K562 (cell line): Measurements from ENCODE around the gene NTRK1. TPM values are rescaled to one million over a fixed set of nuclear protein-coding genes. Genes with fewer than 3 reads are reported as not detected.
"Not testable (repeated sequence)": the region's sequence is repeated elsewhere in the genome, so short reads cannot be mapped to it uniquely, and the experiment has no call there.

ENCODE experiments used
- ATAC-seq: fragments of 200-7000 bp; cut with Tn5 transposase; 3 replicates; pipeline ENCODE4 v1.9.1; 2020; ENCODE audit warnings: moderate library complexity
- BruUV-seq: library from RNA; stranded (reverse); fragments of 400-500 nt; replicated peaks from 2 replicates; lab custom pipeline; 2021; lab: Mats Ljungman, UMichigan
- CTCF ChIA-PET: fragments of 300-600 bp; formaldehyde crosslinking; extraction: SDS; loops from one replicate; lab custom pipeline; 2021; ENCODE audit warnings: low intra/inter-chr PET ratio; lab: Yijun Ruan, JAX
- POLR2A ChIA-PET: fragments of 300-600, 350-650 bp; sonication (Branson Sonifier 250); formaldehyde crosslinking; extraction: SDS; loops from one replicate; lab custom pipeline; 2021; ENCODE audit warnings: antibody characterized with exemption, inconsistent platforms; lab: Yijun Ruan, JAX
- DNase-seq, 4 experiments: peaks; one replicate each; pipeline versions ENCODE4 v3.0.0 to v3.0.0-alpha.2; 2011 to 2018; ENCODE audit warnings: low spot score in 3 of 4, mixed read lengths in 3 of 4; ENCODE audit errors: extremely low read depth in 1 of 4
- FAIRE-seq: peaks from 2 replicates; lab custom pipeline; 2011; peaks lifted over from hg19 to GRCh38; lab: Jason Lieb, UNC
- H2AFZ ChIP-seq: 2 replicates; pipeline ENCODE4 v1.6.0; 2011; ENCODE audit warnings: low read depth, low read length, control low read depth, inconsistent platforms
- H3K27ac ChIP-seq: fragments of 200-600 bp; 3 replicates; pipeline ENCODE4 v1.8.0; 2011; ENCODE audit warnings: low read depth, mild to moderate bottlenecking, control low read depth, inconsistent platforms, low read length, moderate library complexity, mixed read lengths; ENCODE audit errors: extremely low read depth
- H3K27me3 ChIP-seq, 2 experiments: fragments of 300-600 bp in 1 of 2; 2 replicates in 1 of 2; 3 replicates in 1 of 2; pipeline versions ENCODE4 v1.6.0 to v1.8.0; 2011; ENCODE audit warnings: inconsistent platforms in 2 of 2, low read length in 2 of 2, mild to moderate bottlenecking in 1 of 2, mixed read lengths in 1 of 2, moderate library complexity in 1 of 2; ENCODE audit not compliant: control insufficient read depth in 2 of 2, insufficient read depth in 2 of 2
- H3K36me3 ChIP-seq: fragments of 300-600 bp; 3 replicates; pipeline ENCODE4 v1.8.0; 2011; ENCODE audit warnings: mild to moderate bottlenecking, low read length, inconsistent platforms; ENCODE audit not compliant: control insufficient read depth, insufficient read depth
- H3K4me1 ChIP-seq, 2 experiments: fragments of 200-600 bp in 1 of 2; replicated peaks in 1 of 2; 2 replicates in 1 of 2; 3 replicates in 1 of 2; pipeline versions ENCODE4 v1.5.1 to v1.8.0; 2011; ENCODE audit warnings: inconsistent platforms in 2 of 2, low read length in 2 of 2, mild to moderate bottlenecking in 1 of 2, mixed read lengths in 1 of 2, moderate library complexity in 1 of 2; ENCODE audit not compliant: control insufficient read depth in 2 of 2, insufficient read depth in 2 of 2
- H3K4me2 ChIP-seq: 2 replicates; pipeline ENCODE4 v1.6.1; 2011; ENCODE audit warnings: low read length, control low read depth, inconsistent platforms, mixed read lengths; ENCODE audit not compliant: insufficient read depth
- H3K4me3 ChIP-seq: fragments of 200-600 bp; sonication (generic), shearing (Covaris generic); 2 replicates; pipeline ENCODE4 v1.5.1; 2016; ENCODE audit warnings: control low read depth, inconsistent platforms
- H3K79me2 ChIP-seq: fragments of 200-600 bp; 3 replicates; pipeline ENCODE4 v1.8.0; 2011; ENCODE audit warnings: low read length, inconsistent platforms; ENCODE audit not compliant: control insufficient read depth, insufficient read depth
- H3K9ac ChIP-seq, 2 experiments: 2 replicates each; pipeline versions ENCODE4 v1.6.0 to v1.6.1; 2011; ENCODE audit warnings: low read depth in 2 of 2, low read length in 2 of 2, control low read depth in 1 of 2, inconsistent platforms in 1 of 2, mild to moderate bottlenecking in 1 of 2, mixed read lengths in 1 of 2; ENCODE audit not compliant: insufficient read depth in 1 of 2
- H3K9me1 ChIP-seq: one replicate; pipeline ENCODE4 v1.6.0; 2011; ENCODE audit warnings: inconsistent platforms, mild to moderate bottlenecking, low read length, moderate library complexity; ENCODE audit not compliant: control insufficient read depth, insufficient read depth
- H3K9me3 ChIP-seq: replicated peaks from 2 replicates; pipeline ENCODE4 v1.5.1; 2011; ENCODE audit warnings: low read depth, low read length, inconsistent platforms; ENCODE audit not compliant: control insufficient read depth, insufficient read depth
- H4K20me1 ChIP-seq: replicated peaks from 2 replicates; pipeline ENCODE4 v1.6.1; 2011; ENCODE audit warnings: low read length, inconsistent platforms, mixed read lengths; ENCODE audit not compliant: control insufficient read depth, insufficient read depth
- POLR3A ChIP-seq: IDR thresholded peaks from 2 replicates; pipeline ENCODE4 v1.6.1; 2011; ENCODE audit warnings: borderline replicate concordance, mild to moderate bottlenecking, moderate library complexity; ENCODE audit not compliant: insufficient read length, insufficient read depth; ENCODE audit errors: extremely low read depth
- ZNF23 ChIP-seq: fragments of 250-450 bp; sonication (Bioruptor Pico); IDR thresholded peaks from 2 replicates; pipeline ENCODE4 v1.4.0; 2020; ENCODE audit warnings: mild to moderate bottlenecking
- WGBS: fragments of 100-300 bp; shearing (Covaris generic); methylation state at CpG from one replicate; pipeline ENCODE4 v1.1.6; 2016; ENCODE audit warnings: low coverage, mixed read lengths; ENCODE audit not compliant: insufficient coverage; ENCODE audit errors: missing lambda C conversion rate; 5-methylcytosine and 5-hydroxymethylcytosine counted together
- in situ Hi-C: fragments of 300-500 bp; cut with MboI; formaldehyde crosslinking; loops from 4 replicates; pipeline ENCODE4 v1.15.0; 2018; ENCODE audit warnings: inconsistent platforms, mixed read lengths
- intact Hi-C: fragments of 100-400 bp; cut with micrococcal nuclease; formaldehyde crosslinking; loops from 2 replicates; pipeline ENCODE4 v1.14.2; 2022
- polyA plus RNA-seq, 8 experiments: library from polyadenylated mRNA; depleted of rRNA in 4 of 8; stranded (reverse) in 5 of 8; unstranded in 3 of 8; fragments of >200 nt; fragmentation: Nextera tagmentation in 2 of 8; fragmentation: Illumina TruSeq in 1 of 8; extraction: Ambion mirVana in 2 of 8; extraction: Trizol in 1 of 8; gene quantifications; 2 replicates each; pipeline versions ENCODE4 v1.2.1 to v1.2.3, GENCODE V29; 2011 to 2014; ENCODE audit warnings: inconsistent platforms in 1 of 8, missing spikeins in 1 of 8
- total RNA-seq, 7 experiments: library from RNA; depleted of rRNA in 6 of 7; stranded (reverse); fragments of >200 nt in 6 of 7; fragmentation: Illumina TruSeq in 2 of 7; extraction: Trizol in 2 of 7; gene quantifications; 2 replicates each; pipeline versions ENCODE4 v1.2.1 to v1.2.3, GENCODE V29; 2011 to 2021; ENCODE audit warnings: low replicate concordance in 1 of 7

NTRK1 gene
- total and polyA plus RNA-seq, 9 of the 15 experiments (the other 6 are each of a cell fraction or from before 2014, with no cell fraction given): 0.46 to 30.0 (median 7.9) TPM

DNA sequence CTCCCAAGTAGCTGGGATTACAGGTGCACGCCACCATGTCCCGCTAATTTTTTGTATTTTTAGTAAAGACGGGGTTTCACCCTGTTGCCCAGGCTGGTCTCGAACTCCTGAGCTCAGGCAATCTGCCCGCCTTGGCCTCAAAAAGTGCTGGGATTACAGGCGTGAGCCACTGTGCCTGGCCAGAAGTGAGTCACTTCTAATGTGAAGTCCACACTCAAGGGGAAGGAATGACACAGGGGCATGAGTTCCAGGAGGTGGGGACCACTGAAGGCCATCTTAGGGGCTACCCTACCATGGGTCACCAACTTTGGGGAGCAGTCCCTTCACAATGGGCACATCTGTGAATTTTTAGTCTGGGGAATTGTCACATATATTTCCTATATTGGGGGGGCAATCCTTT is 66.0 kb downstream of the NTRK1 start:
- POLR2A ChIA-PET: interaction anchor here (1.0 kb wide), 1 partner anchor 15 kb away, joined by 3 read pairs; no protein-coding TSS in a partner anchor
- Histone ChIP-seq H3K4me2 (peak overlapping the region; percentile 73), H3K4me1 (peaks cover 24 to 33% of the 10 kb centered on the region in 2 experiments)
- not testable (repeated sequence) for H3K27me3 ChIP-seq, H3K79me2 ChIP-seq, H3K4me3 ChIP-seq, H4K20me1 ChIP-seq, H3K36me3 ChIP-seq, ATAC-seq, H3K9me1 ChIP-seq, H3K9me3 ChIP-seq, BruUV-seq, FAIRE-seq, H2AFZ ChIP-seq, DNase-seq, H3K27ac ChIP-seq, H3K9ac ChIP-seq
- intact Hi-C loops: loop anchor here (5.0 kb wide), 2 partner anchors 46 to 231 kb away; no protein-coding TSS in a partner anchor
- in situ Hi-C loops: loop anchor here (5.0 kb wide), 1 partner anchor 34 kb away; the partner anchor contains the start of gene PEAR1
- WGBS: 73% methylated on average over 6 of the region's 6 CpGs
- CTCF ChIA-PET: interaction anchor here (2.1 kb wide), 1 partner anchor 16 kb away, joined by 12 read pairs; no protein-coding TSS in a partner anchor

DNA sequence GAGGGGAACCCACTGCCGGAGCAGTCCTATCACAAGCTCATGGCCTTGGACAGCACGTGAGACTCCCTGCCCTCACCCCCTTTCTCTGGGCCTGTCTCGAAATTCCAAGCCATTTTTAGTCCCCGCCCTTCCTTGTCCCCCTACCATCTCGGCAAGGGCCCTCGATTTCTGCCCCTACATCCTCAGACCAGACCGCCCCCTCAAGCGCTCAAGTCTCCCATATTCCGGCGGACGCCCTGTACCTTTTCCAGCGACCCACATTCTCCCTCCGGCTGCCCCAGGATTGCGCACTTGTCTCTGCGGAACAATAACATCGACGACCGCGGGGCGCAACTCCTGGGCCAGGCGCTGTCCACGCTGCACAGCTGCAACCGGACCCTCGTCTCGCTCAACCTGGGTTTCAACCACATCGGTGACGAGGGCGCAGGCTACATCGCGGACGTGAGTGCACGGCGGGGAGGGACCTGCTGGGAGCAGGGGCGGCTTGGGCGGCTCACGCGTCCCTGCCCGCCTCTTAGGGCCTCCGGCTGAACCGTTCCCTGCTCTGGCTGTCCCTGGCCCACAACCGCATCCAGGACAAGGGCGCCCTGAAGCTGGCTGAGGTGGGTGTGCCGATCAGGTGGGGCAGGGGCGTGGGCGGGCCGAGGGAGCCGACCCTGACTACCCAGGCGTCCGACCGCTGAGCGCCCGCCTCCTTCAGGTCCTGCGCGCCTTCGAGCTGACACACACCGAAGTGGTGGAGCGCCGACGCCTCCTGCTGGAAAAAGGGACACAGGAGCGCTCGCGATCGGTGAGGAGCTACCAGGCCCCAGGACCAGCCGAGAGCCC is 66.8 kb downstream of the NTRK1 start:
- H3K27me3 ChIP-seq: peaks cover 5 to 6% of the 10 kb centered on the region in 2 experiments; a peak in 2 of 5 replicates
- H3K9me3 ChIP-seq: no peaks in the 10 kb centered on the region
- BruUV-seq: no TSS peak
- peak; percentile 74 to 87 (median 78) for DNase-seq
- H3K9ac ChIP-seq: peak overlapping the region; percentile 57 to 88; a peak in 3 of 4 replicates
- H3K27ac ChIP-seq: no peak overlapping the region; the same call in 2 of the 3 replicates
- 36% methylated on average over 56 of the region's 64 CpGs for WGBS
- H3K4me2 ChIP-seq: peak overlapping the region; percentile 73
- H3K9me1 ChIP-seq: no peaks in the 10 kb centered on the region
- intact Hi-C loops (loop anchor here (2.0 to 5.0 kb wide), 3 partner anchors 31 to 230 kb away; no protein-coding TSS in a partner anchor), in situ Hi-C loops (loop anchor here (5.0 kb wide), 1 partner anchor 35 kb away; the partner anchor contains the start of gene PEAR1)
- no peaks in the 10 kb centered on the region for H3K36me3 ChIP-seq
- no peaks in the 10 kb centered on the region for H4K20me1 ChIP-seq
- H3K4me3 ChIP-seq: peak overlapping the region; percentile 30; the same call in 1 of the 2 replicates
- POLR2A ChIA-PET: interaction anchor here (0.7 to 1.1 kb wide), 4 partner anchors 14 to 336 kb away, joined by 3 to 4 read pairs (median 3); partner anchors contain the start of gene NAXE
- H3K4me1 ChIP-seq: peaks cover 24 to 33% of the 10 kb centered on the region in 2 experiments
- H3K79me2 ChIP-seq: no peaks in the 10 kb centered on the region
- H2AFZ ChIP-seq: peak overlapping the region; percentile 93
- CTCF ChIA-PET: interaction anchor here (1.2 to 2.1 kb wide), 4 partner anchors 17 to 343 kb away, joined by 4 to 12 read pairs (median 7); no protein-coding TSS in a partner anchor
- peak; percentile 42 for FAIRE-seq
- peak; percentile 87 for ATAC-seq
- TF ChIP-seq POLR3A (no peak), ZNF23 (no peak)
